Skin of body (tissue), 2 donors: ENCODE results near the gene RAPGEF4. TPM values are rescaled to one million over a fixed set of nuclear protein-coding genes. Genes with fewer than 3 reads are reported as not detected.
"Not testable (repeated sequence)": the region's sequence is repeated elsewhere in the genome, so short reads cannot be mapped to it uniquely, and the experiment has no call there.

Experiments
- DNase-seq: peaks from one replicate; lab custom pipeline; 2025; lab: John Stamatoyannopoulos, UW
- total RNA-seq: library from RNA; depleted of rRNA; stranded (reverse); fragments of >200 nt; gene quantifications from one replicate; pipeline ENCODE4 v1.2.3, GENCODE V29; 2014

The RAPGEF4 gene
- total RNA-seq, 1 donor from 2014 or later, result 10.3 TPM

DNA sequence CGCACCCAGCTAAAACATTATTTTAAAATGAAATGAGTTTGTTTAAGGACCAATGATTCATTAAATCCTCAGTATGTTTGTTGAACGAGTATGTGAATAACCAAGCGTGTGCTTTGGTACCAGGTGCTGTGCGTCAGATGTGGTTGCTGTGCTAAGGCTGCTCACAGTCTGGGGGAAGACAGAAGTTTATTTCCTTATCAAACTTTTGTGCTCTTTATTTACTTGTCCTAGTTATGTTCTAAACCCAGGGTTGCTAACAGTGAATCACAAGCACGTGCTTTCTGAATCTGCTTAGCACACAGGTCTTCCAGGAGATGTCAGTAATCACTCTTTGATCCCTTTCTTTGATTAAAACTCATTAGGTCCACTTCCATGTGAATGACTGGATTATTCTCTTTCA, 37.0 kb downstream of the RAPGEF4 start:
- no peak for DNase-seq

DNA sequence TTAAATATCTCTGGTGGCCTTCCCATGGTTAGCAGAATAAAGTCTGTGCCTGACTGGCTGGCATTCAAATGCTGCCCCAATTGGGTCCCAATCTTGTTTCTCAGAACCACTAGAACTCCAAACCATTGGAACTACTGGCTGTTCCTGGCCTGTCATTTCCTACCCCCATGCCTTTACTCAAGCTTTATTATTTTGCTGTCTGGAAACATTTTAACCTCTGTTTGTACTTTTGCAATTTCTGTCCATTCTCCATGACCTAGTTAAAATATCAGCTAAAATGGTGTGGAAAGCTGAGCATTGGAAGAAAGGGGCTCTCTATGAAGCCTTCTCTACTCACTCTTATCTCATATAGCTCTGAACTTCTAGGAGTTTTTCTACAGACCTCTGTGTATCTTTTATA, 38.7 kb downstream of the RAPGEF4 start:
- no peak for DNase-seq

DNA sequence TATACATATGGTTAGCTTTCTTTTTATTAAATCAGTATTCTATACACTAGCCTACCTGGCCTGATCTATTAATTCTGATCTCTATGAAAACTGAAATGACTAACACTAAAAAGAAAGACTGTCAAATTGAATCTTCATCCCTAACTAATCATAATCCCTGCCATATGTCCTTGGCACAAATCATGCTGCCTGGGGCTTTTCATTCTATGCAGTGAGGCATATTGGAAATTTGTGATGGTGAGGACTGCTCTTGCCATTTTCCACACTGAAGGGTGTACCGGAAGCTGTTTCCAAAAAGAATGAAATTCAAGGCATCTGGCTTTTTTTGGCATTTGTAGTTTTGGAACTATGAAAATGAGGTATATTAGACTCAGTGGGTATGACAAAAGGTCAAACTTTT, 39.7 kb downstream of the RAPGEF4 start:
- DNase-seq, result no peak

DNA sequence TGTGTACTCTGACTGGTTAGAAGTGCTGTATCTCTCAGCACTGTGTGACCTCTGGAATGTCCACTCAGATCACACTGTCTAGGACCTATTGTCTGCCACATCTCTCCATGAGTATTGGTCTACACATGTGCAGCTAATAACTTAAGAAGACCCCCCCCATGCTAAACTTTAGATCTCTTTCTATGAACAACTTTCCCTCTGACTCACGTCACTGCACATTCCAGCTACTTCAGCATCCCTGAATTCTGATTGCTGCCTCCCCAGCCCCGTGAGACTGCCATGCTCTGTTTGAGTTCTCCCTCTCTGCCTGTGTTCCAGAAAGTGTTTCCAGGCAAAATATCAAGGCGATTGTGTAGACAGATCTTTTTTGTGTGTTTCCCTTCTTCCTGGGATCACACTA, 41.8 kb downstream of the RAPGEF4 start:
- DNase-seq, result no peak

DNA sequence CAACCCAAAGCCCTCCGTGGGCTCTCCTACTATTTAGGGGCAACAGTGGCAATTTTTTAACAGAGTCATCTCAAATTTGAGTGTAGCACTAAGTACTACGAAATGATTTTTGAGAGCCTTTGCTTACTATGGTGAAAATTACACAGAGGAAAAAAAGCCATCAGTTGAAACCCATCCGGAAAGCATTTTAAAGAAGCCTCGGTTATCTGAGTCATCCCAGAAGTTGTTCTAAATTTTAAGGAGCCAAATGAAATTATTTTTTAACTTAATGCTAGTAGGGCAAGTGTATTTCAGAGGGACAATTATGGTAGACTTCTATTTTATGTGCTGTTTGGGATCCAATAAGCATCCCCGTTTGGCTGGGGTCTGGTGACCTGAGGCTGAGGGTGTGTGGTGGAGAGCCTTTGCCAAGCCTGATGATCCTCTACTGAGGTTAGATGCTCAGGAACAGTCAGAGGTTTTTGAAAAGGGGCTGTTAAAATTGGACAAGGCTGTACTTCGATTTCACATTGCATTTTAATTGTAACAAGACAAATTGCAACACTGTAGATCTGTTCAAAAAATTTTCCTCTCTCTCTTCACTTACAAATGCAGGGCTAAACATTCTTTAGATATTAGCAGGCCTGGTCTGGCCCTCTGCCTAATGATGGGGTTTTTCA, 47.0 kb downstream of the RAPGEF4 start:
- DNase-seq, result no peak

DNA sequence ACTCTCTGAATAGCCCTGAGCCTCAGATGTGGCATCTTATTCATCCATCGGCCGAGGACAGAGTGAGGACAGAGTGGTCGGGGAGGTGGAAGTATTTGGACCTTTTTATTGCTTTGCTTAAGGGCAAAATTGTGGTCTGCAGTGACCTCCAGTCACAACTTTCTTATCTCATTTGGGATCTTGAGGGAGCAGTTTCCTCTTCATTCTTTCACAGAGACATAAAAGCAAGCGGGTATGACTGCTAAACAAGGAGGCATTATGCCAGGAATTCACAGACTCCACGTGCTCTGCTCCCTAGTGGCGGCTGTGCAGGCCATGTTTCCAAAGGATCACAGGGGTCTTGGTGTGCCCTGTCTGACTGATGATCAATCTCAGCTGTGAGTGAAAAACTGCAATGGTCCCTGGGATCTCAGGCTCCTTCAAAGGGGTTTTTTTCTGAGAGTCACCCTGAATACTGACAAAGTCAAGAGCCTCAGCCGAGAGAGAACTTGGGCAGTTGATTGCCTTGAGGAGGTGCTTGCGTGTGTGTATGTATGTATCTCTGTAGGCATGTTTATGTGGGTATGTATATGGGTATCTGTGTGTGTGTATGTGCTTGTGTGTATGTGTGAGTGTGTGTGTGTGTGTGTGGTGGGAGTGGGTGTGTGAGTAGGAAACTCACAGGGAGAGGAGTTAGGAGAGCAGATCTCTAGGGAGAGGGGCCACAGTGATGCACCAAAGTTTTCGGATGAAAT, 47.7 kb downstream of the RAPGEF4 start:
- peak; percentile 6 for DNase-seq

DNA sequence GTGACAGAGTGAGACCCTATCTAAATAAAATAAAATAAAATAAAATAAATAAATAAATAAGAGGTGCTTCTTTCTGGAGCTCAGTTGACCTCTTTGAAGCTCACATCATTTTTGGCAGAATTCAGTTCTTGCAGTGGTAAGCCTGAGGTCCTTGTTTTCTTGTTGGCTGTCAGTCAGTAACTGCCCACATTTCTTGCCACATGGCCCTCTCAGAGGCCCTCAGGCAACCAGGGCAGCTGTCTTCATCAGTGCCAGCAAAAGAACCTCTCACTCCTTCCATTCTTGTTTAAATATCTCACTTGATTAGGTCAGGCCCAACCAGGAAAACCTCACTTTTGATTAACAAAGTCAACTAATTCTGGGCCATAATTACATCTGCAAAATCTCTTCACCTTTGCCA, 53.2 kb downstream of the RAPGEF4 start:
- no peak for DNase-seq

DNA sequence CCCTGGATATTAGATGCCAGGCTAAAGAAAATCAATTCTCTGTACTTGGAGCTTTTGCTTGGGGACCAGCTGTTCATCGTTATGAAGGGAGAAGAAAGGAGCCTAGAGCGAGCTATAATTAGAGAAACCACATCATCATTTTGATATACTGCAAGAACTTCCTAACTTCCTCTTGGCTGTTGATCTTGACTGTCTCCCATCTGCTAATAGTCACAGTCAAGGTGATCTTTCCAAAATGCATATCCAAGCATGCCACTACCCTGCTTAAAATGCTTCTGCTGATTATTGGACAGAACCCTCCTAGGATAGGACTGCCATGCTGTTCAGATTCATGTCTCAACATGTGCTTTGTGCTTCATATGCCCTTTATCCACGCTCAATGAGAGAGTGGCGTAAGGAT, 54.8 kb downstream of the RAPGEF4 start:
- DNase-seq, result peak; percentile 21

DNA sequence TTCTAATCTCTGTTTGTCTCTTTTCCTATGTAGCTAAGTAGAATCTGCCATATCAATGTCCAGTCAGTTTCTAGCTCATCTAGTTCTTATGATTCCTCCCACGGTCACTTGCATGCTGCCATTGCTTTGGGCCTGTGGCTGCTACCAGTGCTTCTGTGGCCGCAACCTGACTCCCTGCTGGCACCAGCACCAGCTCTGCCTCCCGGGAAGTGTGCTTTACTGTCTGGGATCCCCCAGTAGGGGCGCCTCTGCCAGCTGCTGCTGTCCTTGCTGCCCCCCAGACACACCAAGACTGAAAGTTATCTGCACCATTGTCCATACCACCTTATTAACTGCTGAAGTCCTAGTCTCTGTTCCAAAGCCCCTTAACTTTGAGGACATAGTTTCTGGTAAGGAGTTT, 56.3 kb downstream of the RAPGEF4 start:
- no peak for DNase-seq

DNA sequence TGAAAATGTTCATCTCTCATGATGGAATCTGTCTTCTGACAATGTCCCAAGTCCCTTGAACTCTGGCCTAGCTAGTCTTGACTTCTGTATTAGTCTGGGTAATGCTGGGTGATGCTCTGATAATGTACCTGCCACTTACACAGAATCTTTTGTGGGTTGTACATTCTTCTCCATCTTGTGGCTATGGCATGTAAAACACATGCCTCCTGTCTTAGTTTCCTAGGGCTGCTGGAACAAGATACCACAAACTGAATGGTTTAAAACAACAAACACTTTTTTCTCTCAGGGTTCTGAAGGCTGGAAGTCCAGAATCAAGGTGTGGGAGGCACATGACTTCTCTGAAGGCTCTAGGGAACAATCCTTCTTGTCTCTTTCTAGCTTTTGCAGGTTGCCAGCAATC, 57.1 kb downstream of the RAPGEF4 start:
- DNase-seq, result no peak

DNA sequence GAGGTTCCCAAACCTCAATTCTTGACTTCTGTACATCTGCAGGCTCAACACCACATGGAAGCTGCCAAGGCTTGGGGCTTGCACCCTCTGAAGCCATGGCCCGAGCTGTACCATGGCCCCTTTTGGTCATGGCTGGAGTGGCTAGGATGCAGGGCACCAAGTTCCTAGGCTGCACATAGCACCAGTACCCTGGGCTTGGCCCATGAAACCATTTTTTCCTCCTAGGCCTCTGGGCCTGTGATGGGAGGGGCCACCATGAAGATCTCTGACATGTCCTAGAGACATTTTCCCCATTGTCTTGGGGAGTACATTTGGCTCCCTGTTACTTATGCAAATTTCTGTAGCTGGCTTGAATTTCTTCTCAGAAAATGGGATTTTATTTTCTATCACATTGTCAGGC, 67.7 kb downstream of the RAPGEF4 start:
- DNase-seq, result not testable (repeated sequence)

DNA sequence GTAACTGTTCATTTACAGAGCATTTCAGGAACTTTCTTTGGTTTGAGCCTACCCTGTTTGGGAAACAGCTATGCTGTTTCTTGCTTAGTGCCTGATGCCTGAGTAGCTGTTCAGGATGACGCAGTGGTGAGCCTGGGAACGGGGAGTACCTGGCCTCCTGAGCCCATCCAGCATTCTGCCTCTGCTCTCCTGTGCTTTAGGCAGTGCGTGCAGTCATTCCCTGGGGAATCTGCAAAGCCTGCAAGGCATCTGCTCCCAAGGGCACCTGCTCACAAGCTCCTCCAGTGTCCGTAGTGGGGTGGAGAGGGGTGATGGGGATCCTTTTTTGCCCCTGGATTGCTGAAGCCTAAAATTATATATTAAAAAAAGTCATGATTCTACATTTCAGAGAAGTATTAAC, 68.8 kb downstream of the RAPGEF4 start:
- DNase-seq, result no peak

DNA sequence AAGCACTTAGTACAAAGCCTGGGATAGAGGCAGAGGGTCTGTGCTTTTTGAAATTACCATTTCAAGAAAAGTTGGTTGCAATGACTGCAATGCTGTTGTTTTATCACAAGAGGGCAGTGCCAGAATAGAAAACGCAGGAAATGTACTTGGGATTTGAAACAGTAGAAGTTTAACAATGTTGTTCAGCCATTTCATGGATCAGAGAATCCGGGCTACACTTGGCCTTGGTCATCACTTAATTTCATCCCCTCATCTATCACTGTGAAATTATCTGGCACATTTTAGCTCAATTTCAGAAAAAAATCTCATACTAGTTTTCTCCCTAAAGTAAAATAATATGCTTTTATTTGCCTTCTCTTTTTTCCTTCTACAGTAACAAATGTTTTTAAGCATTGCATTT, 70.8 kb downstream of the RAPGEF4 start:
- peak; percentile 73 for DNase-seq

DNA sequence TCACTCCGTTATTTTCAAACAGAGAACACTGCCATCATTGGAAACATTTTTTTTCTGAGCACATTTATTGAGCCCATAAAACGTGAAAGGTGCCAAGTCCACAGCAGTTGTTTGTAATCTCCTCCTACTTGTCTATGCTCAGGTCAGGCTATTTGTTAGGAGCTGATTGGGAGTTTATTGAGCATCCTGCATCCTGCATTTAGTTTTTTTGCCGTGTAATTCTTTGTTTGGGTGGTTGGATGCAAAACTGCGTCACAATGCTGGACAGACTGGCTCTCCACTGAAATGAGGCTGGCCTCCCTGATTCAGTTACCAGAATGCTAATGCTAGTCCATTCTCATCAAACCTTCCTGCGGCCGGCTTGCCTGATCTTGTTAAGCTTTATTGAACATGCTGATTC, 71.4 kb downstream of the RAPGEF4 start:
- DNase-seq, result no peak

DNA sequence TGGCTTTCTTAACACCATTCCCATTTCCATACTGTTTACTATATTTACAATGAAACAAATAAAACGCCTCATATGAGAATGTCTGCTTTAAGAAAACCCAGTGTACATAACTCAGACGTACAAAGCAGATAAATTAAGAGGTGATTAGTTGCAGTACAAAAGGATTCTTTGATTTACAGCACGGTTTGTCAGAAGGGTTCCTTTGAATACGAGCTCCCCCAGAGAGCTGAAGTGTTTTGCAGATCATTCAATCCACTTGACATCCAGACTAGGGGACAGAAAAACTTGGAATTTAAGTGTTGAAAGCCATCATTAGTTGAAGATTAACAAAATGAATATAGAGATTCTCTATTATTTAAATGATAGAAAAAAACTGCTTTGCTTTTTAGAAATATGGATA, 72.5 kb downstream of the RAPGEF4 start:
- no peak for DNase-seq

DNA sequence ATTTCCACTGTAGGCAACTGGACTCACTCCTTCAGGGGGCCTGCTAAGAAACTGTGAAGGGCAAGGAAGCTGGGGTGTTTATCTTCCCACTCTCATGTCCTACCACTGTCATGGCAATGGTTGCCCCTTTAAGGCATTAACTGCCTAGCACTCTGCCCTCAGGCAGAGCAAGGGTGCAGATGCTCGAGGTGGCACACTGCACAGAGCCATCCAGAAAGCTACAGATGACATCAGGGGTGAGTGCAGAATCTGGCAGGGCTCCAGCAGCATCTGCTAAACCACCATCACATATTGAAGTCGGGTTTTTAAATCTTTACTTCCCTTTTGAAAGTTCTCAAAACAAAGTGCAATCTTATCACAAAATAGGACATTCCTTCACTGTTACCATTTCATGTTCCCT, 75.4 kb downstream of the RAPGEF4 start:
- DNase-seq, result no peak

DNA sequence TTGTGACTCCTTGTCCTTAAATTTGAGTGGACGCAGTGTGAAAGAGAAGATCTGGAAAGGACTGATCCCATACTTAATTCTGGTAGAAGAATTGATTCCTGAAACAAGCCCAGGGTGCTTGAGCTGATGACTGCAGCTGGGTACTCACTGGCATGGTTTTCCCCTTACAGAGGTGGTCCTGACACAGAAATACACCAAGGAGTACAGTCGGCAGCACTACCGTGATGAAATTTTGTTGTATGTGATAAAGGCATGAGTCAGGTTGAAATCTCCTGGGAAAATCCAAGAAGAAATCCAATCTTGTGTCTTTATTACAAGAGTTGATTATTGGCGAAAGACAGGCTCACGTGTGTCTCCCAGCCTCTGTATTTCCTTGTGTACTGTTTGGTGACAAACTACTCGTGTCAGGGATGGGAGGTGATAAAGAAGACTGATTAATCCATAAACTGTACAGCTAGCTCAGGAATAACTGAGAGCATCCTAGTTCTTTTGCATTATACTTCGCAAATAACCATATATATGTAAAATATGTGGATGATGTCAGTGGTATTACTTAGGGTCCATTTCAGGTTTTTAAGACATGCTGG, 76.6 kb downstream of the RAPGEF4 start:
- DNase-seq, result no peak

DNA sequence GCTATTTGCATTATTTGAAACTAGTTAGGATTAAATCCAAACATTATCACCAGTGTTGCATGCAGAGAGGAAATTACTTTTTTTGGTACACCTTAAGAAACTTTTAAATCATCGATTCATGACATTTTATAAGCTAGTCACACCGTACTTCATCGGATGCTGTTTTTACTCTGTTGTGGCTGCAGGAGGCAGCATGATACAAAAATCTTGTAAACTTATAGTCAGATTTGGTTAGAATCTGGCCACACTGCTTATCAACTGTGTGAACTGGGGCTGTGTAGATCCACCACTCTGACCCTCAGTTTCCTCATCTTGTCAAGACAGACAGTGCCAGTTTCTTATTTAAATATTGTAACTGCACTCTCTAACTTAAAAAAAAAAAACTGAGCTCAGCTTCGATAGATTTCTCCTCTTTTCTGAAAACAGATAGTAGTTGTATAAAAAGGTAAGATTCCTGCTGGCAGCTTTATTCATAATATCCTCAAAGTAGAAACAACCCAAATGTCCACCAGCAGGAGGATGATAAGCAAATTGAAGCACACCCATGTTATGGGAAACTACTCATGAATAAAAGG, 77.8 kb downstream of the RAPGEF4 start:
- no peak for DNase-seq

DNA sequence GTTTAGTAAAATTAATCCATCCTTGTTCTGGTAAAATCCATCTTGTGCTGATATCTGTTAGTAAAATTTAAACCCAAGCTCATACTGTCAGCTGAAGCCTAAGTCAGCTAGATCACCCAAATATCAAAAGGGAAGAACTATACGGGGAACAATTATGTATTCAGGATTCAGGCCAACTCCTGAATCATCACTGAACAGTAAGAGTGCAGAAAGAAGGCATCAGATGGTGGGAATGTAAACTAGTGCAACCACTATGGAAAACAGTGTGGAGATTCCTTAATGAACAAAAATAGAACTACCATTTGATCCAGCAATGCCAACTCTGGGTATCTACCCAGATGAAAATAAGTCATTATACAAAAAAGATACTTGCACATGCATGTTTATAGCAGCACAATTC, 81.8 kb downstream of the RAPGEF4 start:
- no peak for DNase-seq

DNA sequence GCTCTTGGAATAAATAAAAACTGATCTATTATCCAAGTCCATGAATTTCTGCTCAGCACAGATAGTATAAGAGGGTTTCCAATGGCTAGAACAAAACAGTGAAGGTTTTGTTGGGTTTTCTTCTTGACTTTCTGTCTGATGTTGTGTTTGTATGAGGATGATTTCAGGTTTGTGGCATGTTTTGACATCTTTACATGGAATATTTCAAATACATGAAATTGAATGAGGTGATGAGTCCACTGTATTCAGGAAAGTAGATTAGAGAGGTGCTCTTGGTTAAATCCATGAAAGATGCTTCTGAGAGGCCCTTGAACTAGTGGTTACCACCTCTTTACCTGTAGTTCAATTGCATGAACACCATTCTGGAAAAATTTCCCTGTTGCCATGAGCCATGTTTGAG, 84.3 kb downstream of the RAPGEF4 start:
- DNase-seq, result no peak

DNA sequence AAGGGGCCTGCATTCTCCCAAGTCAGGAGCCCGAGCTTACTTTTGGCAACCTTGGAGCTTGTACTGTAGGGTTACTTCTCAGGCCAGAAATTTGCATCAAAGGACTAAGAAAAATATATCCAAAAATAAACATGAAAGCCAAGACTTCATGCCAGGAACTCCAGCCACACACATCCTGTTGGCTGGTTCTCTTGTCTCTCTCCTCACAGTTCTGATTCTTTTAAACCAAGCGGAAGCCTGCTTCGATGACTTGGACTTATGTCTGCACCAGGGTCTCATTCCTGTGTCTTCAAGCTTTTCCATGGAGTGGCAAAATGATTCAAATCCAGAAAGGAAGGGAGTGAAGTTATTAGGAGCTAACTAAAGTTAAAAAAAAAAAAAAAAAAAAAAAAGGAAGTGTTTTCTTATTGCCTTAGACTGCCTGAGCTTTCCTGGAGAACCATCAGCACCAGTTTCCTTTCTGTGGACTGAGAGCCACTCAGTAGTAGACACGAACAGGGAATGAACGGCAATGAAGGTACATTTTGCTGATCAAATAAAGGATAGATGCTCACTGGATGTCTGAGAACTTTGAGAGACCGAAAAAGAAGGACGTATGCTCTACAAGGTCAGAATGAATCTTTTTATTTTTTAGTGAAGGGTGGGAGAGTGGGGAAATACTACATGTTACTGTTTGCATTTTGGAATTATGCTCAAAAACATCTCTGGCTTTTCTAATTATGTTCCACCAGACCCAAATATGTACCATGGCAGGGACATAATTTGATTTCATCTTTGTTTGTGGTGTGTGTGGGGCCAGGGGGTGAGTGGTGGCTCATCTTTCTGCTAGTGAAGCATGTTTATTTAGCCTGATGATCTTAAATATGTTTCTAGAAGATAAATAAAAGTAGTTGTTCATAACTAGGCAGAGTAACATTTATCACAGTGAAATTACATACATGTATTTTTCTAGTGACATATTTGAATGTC, 86.0 kb downstream of the RAPGEF4 start:
- DNase-seq, result no peak
